ENCODE data around the gene ANO4.

- TF ChIP-seq EZH2phosphoT487 (IDR thresholded peaks at IDR 0.05; ENCODE audit: borderline replicate concordance), result no peak
- no peak for TF ChIP-seq CTCF (conservative IDR thresholded peaks at IDR 0.05; ENCODE audit: low read length)
These were observed 138.0 kb downstream of the ANO4 start for GRCh38 chr12:100932571-100932970.
